Measurements from ENCODE around the gene CFAP299.

DNA sequence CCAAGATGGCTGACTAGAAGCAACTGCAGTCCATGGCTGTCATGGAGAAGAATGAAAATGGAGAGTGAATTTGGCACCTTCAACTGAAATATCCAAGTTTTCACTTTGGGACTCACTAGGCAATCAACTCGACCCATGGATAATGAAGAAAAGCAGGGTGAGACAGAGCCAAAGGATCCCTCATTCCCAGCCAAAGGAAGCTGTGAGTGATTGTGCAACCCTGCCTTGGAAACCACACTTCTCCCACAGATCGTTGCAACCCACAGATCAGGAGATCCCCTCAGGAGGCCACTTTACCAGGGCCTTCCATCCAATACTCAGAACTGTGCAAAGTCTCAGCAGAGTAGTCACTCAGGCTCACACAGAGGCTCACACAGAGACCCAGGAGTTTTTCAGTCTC, 4.5 kb downstream of the CFAP299 start:
- TF ChIP-seq, protein P1, sequence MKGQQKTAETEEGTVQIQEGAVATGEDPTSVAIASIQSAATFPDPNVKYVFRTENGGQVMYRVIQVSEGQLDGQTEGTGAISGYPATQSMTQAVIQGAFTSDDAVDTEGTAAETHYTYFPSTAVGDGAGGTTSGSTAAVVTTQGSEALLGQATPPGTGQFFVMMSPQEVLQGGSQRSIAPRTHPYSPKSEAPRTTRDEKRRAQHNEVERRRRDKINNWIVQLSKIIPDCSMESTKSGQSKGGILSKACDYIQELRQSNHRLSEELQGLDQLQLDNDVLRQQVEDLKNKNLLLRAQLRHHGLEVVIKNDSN (IDR thresholded peaks at IDR 0.05): no peak
- TF ChIP-seq, protein P2, sequence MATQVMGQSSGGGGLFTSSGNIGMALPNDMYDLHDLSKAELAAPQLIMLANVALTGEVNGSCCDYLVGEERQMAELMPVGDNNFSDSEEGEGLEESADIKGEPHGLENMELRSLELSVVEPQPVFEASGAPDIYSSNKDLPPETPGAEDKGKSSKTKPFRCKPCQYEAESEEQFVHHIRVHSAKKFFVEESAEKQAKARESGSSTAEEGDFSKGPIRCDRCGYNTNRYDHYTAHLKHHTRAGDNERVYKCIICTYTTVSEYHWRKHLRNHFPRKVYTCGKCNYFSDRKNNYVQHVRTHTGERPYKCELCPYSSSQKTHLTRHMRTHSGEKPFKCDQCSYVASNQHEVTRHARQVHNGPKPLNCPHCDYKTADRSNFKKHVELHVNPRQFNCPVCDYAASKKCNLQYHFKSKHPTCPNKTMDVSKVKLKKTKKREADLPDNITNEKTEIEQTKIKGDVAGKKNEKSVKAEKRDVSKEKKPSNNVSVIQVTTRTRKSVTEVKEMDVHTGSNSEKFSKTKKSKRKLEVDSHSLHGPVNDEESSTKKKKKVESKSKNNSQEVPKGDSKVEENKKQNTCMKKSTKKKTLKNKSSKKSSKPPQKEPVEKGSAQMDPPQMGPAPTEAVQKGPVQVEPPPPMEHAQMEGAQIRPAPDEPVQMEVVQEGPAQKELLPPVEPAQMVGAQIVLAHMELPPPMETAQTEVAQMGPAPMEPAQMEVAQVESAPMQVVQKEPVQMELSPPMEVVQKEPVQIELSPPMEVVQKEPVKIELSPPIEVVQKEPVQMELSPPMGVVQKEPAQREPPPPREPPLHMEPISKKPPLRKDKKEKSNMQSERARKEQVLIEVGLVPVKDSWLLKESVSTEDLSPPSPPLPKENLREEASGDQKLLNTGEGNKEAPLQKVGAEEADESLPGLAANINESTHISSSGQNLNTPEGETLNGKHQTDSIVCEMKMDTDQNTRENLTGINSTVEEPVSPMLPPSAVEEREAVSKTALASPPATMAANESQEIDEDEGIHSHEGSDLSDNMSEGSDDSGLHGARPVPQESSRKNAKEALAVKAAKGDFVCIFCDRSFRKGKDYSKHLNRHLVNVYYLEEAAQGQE (IDR thresholded peaks at IDR 0.05; ENCODE audit: low read depth): no peak
- TF ChIP-seq EGR1 (IDR thresholded peaks at IDR 0.05): no peak
- TF ChIP-seq NFIC (IDR thresholded peaks at IDR 0.05): no peak
- TF ChIP-seq RAD21 (IDR thresholded peaks at IDR 0.05; ENCODE audit: low read depth): no peak
- no peak for TF ChIP-seq TAF1 (IDR thresholded peaks at IDR 0.05; ENCODE audit: low read depth)
- no peak for TF ChIP-seq ZBTB7A (IDR thresholded peaks at IDR 0.05; ENCODE audit: low read depth)
- no peak for TF ChIP-seq EP300 (IDR thresholded peaks at IDR 0.05; ENCODE audit: borderline replicate concordance)

All from Ishikawa (cell line).